Common myeloid progenitor, CD34-positive (primary cell): ENCODE measurements around the gene LDLR.
"Not testable (repeated sequence)": the region's sequence is repeated elsewhere in the genome, so short reads cannot be mapped to it uniquely, and the experiment has no call there.

Experiments
- CTCF ChIA-PET: fragments of 350-600 bp; sonication (Branson Sonifier 250); formaldehyde crosslinking; loops from one replicate; lab custom pipeline; 2021; ENCODE audit warnings: antibody characterized with exemption; lab: Charles Lee
- POLR2A ChIA-PET: fragments of 350-600 bp; sonication (Branson Sonifier 250); formaldehyde crosslinking; loops from one replicate; lab custom pipeline; 2021; ENCODE audit warnings: antibody characterized with exemption; lab: Charles Lee
- DNase-seq, 3 donors: peaks; one replicate each; pipeline versions ENCODE4 v3.0.0 to v3.0.0-alpha.2; 2013
- H3K27ac ChIP-seq, 2 experiments: 1 replicate in 1 of 2; 2 replicates in 1 of 2; pipeline ENCODE4 v1.7.0; 2013; ENCODE audit warnings: inconsistent platforms in 2 of 2, low read length in 2 of 2, mild to moderate bottlenecking in 2 of 2, low read depth in 1 of 2, moderate library complexity in 1 of 2; ENCODE audit not compliant: severe bottlenecking in 2 of 2, insufficient read depth in 1 of 2, poor library complexity in 1 of 2
- H3K27me3 ChIP-seq, 5 experiments: replicated peaks in 2 of 5; 1 replicate in 3 of 5; 2 replicates in 2 of 5; pipeline versions ENCODE4 v1.6.1 to v1.7.0; 2013; ENCODE audit warnings: low read length in 4 of 5, mild to moderate bottlenecking in 2 of 5, moderate library complexity in 2 of 5, inconsistent platforms in 1 of 5; ENCODE audit not compliant: insufficient read depth in 5 of 5, control insufficient read depth in 4 of 5
- H3K36me3 ChIP-seq, 4 experiments: 1 replicate in 2 of 4; 2 replicates in 2 of 4; pipeline versions ENCODE4 v1.6.1 to v1.7.0; 2013; ENCODE audit warnings: low read length in 3 of 4, control low read depth in 1 of 4, mild to moderate bottlenecking in 1 of 4; ENCODE audit not compliant: control insufficient read depth in 4 of 4, insufficient read depth in 4 of 4
- H3K4me1 ChIP-seq, 4 experiments: 1 replicate in 3 of 4; 2 replicates in 1 of 4; pipeline versions ENCODE4 v1.6.1 to v1.7.1; 2013; ENCODE audit warnings: low read length in 3 of 4, mild to moderate bottlenecking in 3 of 4, control low read depth in 1 of 4, inconsistent platforms in 1 of 4, moderate library complexity in 1 of 4; ENCODE audit not compliant: control insufficient read depth in 4 of 4, insufficient read depth in 4 of 4; ENCODE audit errors: control extremely low read depth in 1 of 4
- H3K4me3 ChIP-seq, 7 experiments: 1 replicate in 4 of 7; 2 replicates in 3 of 7; pipeline versions ENCODE4 v1.5.1 to v1.7.0; 2013; ENCODE audit warnings: mild to moderate bottlenecking in 7 of 7, low read length in 6 of 7, moderate library complexity in 6 of 7, inconsistent platforms in 2 of 7, low read depth in 2 of 7, control low read depth in 1 of 7; ENCODE audit not compliant: insufficient read depth in 4 of 7, control insufficient read depth in 1 of 7; ENCODE audit errors: extremely low read depth in 1 of 7
- H3K9me3 ChIP-seq, 5 experiments: 1 replicate in 4 of 5; 2 replicates in 1 of 5; pipeline versions ENCODE4 v1.6.1 to v1.7.1; 2013; ENCODE audit warnings: low read length in 4 of 5, mild to moderate bottlenecking in 2 of 5, inconsistent platforms in 1 of 5, low read depth in 1 of 5, moderate library complexity in 1 of 5; ENCODE audit not compliant: control insufficient read depth in 4 of 5, insufficient read depth in 2 of 5; ENCODE audit errors: control extremely low read depth in 1 of 5
- WGBS: methylation state at CpG from one replicate; pipeline ENCODE4 v1.1.5; 2013; ENCODE audit not compliant: insufficient coverage; 5-methylcytosine and 5-hydroxymethylcytosine counted together

The LDLR gene

GRCh38 chr19:11100049-11100448 is 10.8 kb downstream of the LDLR start:
- POLR2A ChIA-PET: interaction anchor here (0.9 kb wide), 1 partner anchor 8 kb away, joined by 6 read pairs; no protein-coding TSS in a partner anchor
- H3K27me3 ChIP-seq: no peaks in the 10 kb centered on the region
- H3K4me3 ChIP-seq: no peak overlapping the region
- CTCF ChIA-PET: no interaction called here
- no peak overlapping the region for H3K27ac ChIP-seq
- peaks cover 0 to 6% (median 0%) of the 10 kb centered on the region in 5 experiments for H3K9me3 ChIP-seq
- WGBS: 88% methylated on average over 11 of the region's 12 CpGs
- peaks cover 7 to 80% (median 47%) of the 10 kb centered on the region in 4 experiments for H3K36me3 ChIP-seq
- H3K4me1 ChIP-seq: peaks cover 3 to 17% (median 17%) of the 10 kb centered on the region in 4 experiments
- DNase-seq: no peak

GRCh38 chr19:11101057-11101456 is 11.8 kb downstream of the LDLR start:
- CTCF ChIA-PET: interaction anchor here (1.1 to 1.3 kb wide), 3 partner anchors 9 to 51 kb away, joined by 3 to 4 read pairs (median 3); no protein-coding TSS in a partner anchor
- H3K9me3 ChIP-seq: peaks cover 0 to 6% (median 0%) of the 10 kb centered on the region in 5 experiments
- H3K27ac ChIP-seq: no peak overlapping the region
- H3K27me3 ChIP-seq: no peaks in the 10 kb centered on the region
- POLR2A ChIA-PET: interaction anchor here (0.9 to 1.0 kb wide), 2 partner anchors 9 to 12 kb away, joined by 3 to 6 read pairs; partner anchors contain the start of gene LDLR
- 100% methylated on average over 3 of the region's 5 CpGs for WGBS
- peaks cover 14 to 84% (median 54%) of the 10 kb centered on the region in 4 experiments for H3K36me3 ChIP-seq
- no peak overlapping the region for H3K4me3 ChIP-seq
- H3K4me1 ChIP-seq: peaks cover 0 to 8% (median 7%) of the 10 kb centered on the region in 4 experiments
- DNase-seq: no peak

GRCh38 chr19:11102944-11103343 is 13.7 kb downstream of the LDLR start:
- H3K4me1 ChIP-seq: no peaks in the 10 kb centered on the region
- DNase-seq: no peak
- ChIA-PET CTCF (no interaction called here), POLR2A (no interaction called here)
- peaks cover 23 to 83% (median 65%) of the 10 kb centered on the region in 4 experiments for H3K36me3 ChIP-seq
- no peak overlapping the region for H3K4me3 ChIP-seq
- H3K27ac ChIP-seq: no peak overlapping the region
- H3K9me3 ChIP-seq: peaks cover 0 to 6% (median 0%) of the 10 kb centered on the region in 5 experiments
- WGBS: 98% methylated on average over 15 of the region's 16 CpGs
- no peaks in the 10 kb centered on the region for H3K27me3 ChIP-seq

- 91% methylated on average over 4 of the region's 10 CpGs for WGBS
These were observed 14.4 kb downstream of the LDLR start for GRCh38 chr19:11103667-11104066.

GRCh38 chr19:11105014-11105636 is 15.9 kb downstream of the LDLR start:
- ChIA-PET POLR2A (no interaction called here), CTCF (interaction anchor here (1.1 kb wide), 1 partner anchor 70 kb away, joined by 3 read pairs; no protein-coding TSS in a partner anchor)
- WGBS: 98% methylated on average over 23 of the region's 36 CpGs
- Histone ChIP-seq H3K36me3 (peaks cover 25 to 84% (median 69%) of the 10 kb centered on the region in 4 experiments), H3K9me3 (no peaks in the 10 kb centered on the region), H3K4me1 (no peaks in the 10 kb centered on the region), H3K27ac (no peak overlapping the region), H3K4me3 (no peak overlapping the region), H3K27me3 (no peaks in the 10 kb centered on the region)
- no peak for DNase-seq

More at GRCh38 chr19:11103667-11104066, 14.4 kb downstream of the LDLR start:
- CTCF ChIA-PET: interaction anchor here (0.7 to 0.9 kb wide), 2 partner anchors 20 to 238 kb away, joined by 3 to 5 read pairs; no protein-coding TSS in a partner anchor
- H3K4me3 ChIP-seq, H3K4me1 ChIP-seq, H3K27me3 ChIP-seq, H3K9me3 ChIP-seq, POLR2A ChIA-PET, H3K27ac ChIP-seq, DNase-seq: not testable (repeated sequence)
- peaks cover 26 to 82% (median 67%) of the 10 kb centered on the region in 4 experiments for H3K36me3 ChIP-seq

GRCh38 chr19:11106477-11106876 is 17.2 kb downstream of the LDLR start:
- Histone ChIP-seq H3K36me3 (peaks cover 25 to 86% (median 71%) of the 10 kb centered on the region in 4 experiments), H3K27me3 (no peaks in the 10 kb centered on the region), H3K4me1 (no peaks in the 10 kb centered on the region), H3K27ac (no peak overlapping the region), H3K4me3 (no peak overlapping the region), H3K9me3 (no peaks in the 10 kb centered on the region)
- POLR2A ChIA-PET: no interaction called here
- 100% methylated on average over 11 of the region's 13 CpGs for WGBS
- CTCF ChIA-PET: interaction anchor here (1.1 kb wide), 1 partner anchor 71 kb away, joined by 3 read pairs; no protein-coding TSS in a partner anchor
- DNase-seq: no peak

- no peaks in the 10 kb centered on the region for H3K4me1 ChIP-seq
- no peak for DNase-seq
- peaks cover 27 to 85% (median 68%) of the 10 kb centered on the region in 4 experiments for H3K36me3 ChIP-seq
- H3K9me3 ChIP-seq: no peaks in the 10 kb centered on the region
- H3K4me3 ChIP-seq: no peak overlapping the region
- WGBS: 98% methylated on average over 6 of the region's 6 CpGs
- H3K27me3 ChIP-seq: no peaks in the 10 kb centered on the region
- ChIA-PET POLR2A (no interaction called here), CTCF (interaction anchor here (1.2 to 3.1 kb wide), 3 partner anchors 14 to 21 kb away, joined by 3 to 15 read pairs (median 5); no protein-coding TSS in a partner anchor)
- no peak overlapping the region for H3K27ac ChIP-seq
These were observed 19.5 kb downstream of the LDLR start for GRCh38 chr19:11108746-11109145.
